HG03558 (cell line): ENCODE data around the gene NALF2.

ENCODE experiments used
- ATAC-seq: cut with Tn5 transposase; IDR thresholded peaks from one replicate; pipeline ENCODE4 v1.9.1; 2021; ENCODE audit warnings: moderate number of reproducible peaks; ENCODE audit not compliant: unreplicated experiment; ENCODE audit errors: extremely low read depth

The NALF2 gene

DNA sequence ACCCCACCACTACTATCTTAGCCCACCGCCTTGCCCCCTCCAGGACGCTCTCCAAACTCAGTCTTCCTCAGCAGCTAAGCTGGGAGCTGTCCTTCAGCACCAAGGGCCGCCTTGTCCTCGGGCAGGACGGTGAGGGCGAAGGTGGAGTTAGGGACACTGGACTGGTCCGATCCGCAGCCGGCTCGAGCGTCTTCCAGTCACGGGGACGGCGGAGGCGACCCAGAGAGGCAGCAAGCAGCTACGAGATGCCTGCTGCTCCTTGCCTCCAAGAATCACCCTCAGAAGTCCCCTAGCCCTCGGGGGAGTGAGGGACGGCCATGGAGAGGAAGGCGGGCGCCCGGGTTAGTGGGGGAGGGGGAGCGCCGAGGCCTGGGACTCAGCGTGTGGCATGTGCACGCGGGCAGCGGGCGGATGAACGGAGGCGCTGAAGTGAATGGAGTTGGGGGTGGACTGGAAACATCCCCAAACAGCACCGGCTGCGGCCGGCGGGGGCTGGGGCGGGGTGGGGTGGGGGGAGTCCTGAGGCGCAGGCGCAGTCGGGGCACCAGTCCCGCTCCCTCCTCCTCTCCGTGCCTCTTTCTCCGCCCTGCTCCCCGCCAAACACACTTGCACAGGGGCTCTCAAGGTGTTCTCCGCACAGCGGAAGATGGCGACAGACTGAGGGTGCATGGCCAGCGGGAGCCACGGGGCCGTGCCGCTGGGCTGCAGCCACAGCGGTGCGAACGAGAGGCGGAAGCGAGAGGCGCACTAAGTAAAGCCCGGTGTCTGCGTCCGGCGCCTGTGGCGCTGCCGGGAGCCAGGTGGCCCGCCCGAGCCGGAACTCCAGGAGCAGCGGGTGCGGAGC is at the start of gene NALF2:
TSS of gene NALF2 (plus strand) at position 545 of the 844 bp plus-strand sequence. CDS start 957 bp downstream, outside the sequence.
- ATAC-seq: no peak

DNA sequence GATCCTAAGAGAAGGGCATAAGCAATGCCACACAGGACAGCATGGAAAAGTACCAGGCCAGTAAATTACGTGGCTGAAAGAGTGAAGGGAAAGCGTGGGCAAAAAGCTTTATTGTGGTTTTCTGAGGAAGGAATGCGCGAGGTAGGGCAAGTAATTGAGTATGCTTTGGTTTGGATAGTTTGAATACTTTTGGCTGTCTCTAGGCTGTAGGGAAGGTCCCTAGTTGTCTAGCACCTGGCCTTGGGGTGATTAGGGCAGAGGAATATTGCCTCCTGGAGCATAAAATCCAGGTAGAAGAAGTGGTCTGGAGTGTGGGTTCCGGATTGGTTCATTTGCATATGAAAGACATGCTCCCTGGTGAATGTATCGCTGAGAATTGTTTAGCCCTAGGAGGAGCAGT is 46.4 kb upstream of the NALF2 start:
- no peak for ATAC-seq

DNA sequence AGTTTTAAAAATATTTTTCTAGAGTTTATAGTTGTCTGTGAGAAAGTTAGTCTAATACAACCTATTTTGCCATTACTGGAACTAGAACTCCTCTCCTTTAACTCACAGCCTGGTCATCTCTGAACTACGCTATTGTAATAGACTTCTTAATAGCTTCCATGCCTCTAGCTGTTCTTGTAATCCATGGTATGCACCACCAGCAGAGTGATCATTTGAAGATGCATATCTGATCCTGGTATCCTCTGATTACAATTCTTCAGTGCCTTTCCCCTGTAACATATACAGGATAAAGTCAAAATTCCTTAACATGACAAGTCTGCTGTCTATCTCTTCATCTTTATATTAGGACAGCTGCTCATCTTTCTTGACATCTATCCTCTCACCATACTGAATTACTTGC is 37.6 kb upstream of the NALF2 start:
- ATAC-seq: no peak

DNA sequence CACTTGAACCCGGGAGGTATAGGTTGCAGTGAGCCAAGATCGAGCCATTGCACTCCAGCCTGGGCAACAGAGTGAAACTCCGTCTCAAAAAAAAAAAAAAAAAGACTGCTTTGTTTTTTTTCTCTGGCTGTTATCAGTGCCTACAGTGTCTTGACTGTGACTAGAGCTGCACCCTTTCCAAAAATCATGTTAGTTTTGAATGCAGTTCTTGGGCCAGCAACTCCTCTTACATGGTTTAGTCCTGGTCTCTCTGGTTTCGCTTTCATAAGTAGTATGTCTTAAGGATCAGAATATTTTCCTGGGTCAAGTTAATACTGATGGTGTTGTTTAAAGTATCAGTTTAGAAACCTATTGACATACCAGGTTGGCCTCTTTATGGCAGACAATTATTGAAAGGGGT is 34.2 kb upstream of the NALF2 start:
- no peak for ATAC-seq

DNA sequence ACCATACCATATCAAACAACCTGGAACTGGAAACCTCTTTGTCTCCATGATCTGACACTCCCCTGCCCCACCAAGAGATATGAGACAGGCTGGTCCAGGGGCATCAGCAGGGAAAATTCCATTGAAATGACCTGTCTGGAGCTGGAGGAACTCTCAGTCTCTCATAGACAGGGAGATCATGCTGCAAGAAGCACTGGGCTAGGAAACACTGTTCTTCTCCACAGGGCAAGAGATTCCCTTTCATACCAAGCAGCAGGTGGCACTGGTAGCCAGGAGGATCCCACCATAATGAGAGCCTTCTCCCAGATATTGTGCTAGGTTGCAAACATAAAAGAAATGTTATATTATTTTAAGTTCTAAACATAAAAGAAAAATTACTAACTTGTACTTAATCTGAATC is 14.5 kb upstream of the NALF2 start:
- ATAC-seq: no peak

DNA sequence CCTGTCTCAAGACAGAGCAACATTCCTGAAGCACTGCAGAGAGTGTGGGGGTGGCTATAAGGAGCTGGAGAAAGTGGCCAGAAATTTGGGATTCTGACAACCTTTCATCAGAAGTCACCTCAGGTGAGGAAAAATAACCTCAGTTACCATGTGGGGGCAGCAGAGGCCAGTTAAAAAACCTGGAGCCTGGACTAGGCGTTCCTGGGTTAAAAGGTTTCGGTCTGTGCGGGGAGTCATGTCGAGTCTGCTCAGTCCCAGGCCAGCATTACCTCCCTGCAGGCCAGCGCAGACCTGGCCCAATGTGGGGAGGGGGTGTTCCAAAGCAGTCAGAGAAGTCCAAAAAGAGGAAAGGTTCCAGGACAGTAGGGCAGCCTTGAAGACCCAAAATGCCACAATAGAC is 10.9 kb upstream of the NALF2 start:
- ATAC-seq: no peak

DNA sequence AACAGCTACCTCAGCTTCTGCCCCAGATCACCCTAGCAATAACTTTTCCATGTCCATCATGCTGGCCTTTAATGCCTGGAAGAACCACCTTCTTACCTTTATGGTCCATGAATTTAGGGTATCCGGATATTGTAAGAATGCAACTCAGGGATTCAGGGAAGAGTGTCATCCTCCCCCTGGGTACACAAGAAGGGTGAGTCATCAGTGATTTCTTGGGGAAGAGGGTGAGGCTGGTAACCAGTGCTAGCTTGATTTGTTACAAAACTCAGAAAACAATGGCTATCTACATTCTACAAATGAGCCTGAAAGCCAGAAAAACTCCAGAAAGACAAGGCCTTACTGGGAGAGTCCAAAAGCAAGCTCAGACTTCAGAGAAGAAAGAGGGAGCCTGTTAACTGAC is 10.4 kb upstream of the NALF2 start:
- ATAC-seq: no peak

DNA sequence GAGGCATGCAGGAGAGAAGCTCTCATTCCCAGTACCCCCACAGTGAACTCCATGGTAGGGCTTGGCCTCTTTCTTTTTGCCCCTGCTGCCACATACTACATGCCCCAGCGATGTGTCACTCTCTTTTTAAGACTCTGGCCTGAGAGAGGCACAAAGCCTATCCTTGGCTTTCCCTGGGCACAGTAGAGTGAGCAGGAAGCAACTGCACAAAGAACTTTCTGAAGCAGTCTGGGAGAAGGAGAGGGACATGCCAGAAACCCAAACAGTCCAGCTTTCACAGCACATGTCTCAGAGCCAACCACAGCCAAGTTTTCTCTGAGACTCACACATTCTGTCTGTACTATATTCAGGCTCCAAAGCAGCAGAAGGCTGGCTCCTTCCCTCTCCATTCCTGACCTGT is 7.9 kb upstream of the NALF2 start:
- no peak for ATAC-seq

DNA sequence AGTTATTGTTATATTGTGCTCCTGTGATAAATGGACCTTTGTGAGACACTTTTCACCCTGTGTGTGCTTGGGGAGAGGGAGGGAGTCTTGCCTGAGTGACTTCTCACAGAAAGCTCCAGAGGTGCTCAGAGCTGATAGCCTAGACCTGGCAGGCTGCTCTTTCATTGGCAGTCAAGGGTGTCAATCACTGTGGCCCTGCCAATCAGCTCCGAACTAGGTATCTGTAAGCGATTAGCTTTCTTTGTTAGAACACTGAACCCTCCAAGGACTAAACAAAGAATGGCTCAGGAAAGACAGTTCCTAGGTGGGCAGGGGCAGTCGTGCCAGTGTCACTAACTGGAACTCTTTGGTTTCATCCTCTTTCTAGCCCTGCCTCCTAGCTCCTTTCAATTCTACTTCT is 2.7 kb upstream of the NALF2 start:
- no peak for ATAC-seq

DNA sequence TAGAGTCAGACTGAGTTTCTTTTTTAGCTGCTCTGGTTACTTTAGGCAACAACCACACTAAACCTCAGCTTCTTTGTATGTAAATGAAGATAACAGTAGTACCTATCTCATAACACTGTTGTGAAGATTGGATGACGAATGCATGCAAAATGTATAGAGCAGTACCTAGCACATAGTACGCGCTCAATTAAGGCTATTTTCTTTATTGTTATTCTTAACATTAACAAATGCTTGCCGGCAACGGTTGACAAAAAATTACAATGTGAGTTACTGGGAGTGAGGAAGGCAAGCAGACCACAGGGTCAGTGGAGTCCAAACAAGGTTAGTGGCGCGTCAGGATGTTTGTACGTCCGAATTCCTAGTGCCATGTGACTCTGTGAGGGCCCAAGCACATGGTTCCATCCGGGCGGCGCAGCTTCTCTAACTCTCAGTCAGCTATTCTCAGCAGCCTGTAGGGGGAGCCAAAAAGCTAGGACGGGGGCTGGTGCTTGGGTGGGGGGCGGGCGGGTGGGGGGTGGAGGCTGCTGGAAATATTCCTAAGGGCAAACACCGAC is 821 bp upstream of the NALF2 start:
- no peak for ATAC-seq

DNA sequence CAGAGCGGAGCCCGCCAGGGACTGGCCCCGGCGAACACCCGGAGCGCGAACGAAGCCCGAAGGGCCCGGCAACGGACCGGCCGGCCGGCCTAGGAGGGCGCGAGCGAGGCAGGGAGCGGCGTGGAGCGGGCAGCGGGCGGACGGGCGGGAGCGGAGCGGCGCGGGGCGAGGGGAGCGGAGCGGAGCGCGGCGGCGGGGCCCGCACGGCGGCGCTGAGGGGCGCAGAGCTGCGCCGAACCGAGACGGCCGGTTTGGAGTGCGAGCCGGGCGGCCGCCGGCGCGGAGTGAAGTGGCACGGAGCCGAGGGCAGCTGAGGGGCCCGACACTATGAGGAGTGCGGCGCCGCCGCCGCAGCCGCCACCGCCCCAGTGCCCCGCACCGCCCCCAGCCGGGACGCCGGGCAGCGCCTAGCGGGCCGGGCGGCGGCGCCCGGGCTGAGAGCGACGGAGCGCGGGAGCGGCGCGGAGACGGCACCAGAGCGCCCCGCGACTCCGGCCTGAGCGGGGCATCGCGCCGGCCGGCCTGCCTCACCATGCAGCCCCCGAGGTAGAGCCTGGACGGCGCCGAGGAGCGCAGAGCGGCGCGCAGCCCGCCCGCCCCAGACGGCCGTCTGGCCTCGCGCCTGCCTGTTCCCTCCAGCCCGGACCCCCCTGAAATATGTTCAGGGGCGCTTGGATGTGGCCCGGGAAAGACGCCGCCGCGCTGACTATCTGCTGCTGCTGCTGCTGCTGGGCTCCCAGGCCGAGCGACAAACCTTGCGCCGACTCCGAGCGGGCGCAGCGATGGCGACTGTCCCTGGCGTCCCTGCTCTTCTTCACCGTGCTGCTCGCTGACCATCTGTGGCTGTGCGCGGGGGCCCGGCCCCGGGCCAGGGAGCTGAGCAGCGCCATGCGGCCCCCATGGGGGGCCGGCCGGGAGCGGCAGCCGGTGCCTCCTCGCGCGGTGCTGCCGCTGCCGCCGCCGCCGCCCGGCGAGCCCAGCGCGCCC is 793 bp downstream of the NALF2 start:
- no peak for ATAC-seq

DNA sequence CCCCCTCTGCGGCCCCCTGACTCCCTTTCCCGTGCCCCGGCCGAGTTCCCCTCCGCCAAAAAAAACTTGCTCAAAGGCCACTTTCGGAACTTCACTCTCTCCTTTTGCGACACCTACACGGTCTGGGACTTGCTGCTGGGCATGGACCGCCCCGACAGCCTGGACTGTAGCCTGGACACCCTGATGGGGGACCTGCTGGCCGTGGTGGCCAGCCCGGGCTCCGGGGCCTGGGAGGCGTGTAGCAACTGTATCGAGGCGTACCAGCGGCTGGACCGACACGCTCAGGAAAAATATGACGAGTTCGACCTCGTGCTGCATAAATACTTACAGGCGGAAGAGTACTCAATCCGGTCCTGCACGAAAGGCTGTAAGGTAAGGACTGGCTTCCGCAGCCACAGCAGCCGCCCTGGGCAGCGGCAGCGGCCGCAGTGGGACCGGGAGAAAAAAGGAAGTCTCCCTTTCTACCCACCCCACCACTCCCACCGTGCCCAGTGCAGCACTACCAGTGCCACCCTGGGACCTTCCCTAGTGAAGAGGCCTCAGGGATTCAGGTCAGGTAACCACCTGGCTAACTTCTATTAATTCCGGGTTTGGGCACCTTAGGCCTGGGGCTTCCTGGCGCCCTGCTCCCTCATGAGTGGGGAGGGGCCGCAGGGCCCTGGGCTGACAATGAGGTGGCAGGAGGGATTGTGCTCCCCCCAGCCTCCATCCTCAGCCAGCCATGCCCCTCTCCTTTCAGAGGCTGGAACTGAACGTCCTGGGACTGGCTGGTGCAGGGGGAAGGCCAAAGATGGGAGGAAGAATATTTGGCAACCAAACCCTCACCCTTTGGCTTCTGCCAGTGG is 1.9 kb downstream of the NALF2 start:
- ATAC-seq: no peak

DNA sequence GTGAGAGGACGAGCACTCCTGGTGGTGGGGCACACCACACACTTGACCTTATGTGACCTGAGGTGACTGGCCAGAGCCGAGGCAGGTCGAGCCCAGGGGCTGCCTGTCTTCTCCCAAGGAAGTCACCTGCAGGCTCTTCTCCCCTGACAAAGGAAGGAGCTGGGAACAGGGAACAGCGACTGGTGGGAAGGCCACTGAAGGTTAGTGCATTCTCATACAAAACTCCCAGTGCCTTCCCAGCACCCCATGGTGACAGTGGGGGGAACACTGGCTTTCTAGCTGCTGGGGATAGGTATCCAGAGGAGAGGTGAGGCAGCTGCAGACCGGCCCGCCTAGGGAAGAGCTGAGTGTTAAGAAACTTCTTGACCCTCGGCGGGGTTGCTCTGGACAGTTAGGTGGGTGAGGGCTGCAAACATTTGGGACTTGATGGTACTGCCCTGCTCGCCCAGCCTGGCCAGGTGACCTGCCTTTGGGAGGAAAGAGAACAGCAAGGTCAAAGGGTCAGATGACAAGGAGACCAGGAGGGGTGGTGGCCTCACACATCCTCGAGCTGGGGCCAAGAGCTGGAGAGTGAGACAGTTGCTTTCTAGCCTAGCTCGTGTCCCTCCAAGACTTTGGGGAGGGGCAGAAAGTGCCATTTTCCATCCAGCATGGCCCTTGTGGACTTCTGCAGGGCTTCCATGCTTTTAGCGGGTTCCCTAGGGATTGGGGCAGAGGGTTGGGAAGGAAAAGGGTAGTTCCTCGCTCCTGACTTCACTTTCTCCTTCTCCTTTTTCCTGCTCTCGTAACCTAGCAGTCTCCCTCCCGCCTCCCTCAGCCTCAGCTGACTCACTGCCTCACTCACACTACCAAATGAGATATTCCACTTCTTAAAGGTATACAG is 2.7 kb downstream of the NALF2 start:
- ATAC-seq: no peak

DNA sequence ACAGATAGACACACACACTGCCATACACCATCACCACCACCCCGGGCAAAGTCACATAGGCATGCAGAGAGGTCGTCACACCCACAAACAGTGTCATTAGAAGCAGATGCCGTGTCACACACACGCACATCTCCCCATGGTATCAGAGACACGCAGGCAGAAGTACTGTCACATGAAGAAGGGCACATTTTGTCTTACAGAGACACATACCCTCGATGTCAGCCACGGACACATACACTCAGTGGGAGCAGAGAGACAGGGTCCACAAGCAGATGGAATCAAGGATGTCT is 3.3 kb downstream of the NALF2 start:
- ATAC-seq: no peak

DNA sequence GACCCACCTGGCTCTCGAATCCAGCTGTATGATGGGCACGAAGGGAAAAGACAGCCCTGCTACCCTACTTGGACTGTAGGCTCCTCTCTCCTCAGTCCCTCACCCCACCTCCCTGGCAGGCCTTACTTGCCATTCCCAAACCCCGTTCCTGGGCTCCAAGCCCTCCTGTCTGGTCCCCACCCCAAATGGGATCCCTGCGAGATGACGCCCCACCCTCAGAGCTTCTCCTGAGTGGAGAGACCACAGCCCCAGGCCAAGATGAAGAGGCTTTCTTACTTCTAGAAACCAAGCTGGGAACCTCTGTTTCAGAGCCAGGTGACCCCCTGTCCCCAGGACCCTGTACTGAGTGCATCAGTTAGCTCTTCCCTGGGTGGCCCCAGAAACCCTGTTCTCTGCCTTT is 4.5 kb downstream of the NALF2 start:
- ATAC-seq: no peak

DNA sequence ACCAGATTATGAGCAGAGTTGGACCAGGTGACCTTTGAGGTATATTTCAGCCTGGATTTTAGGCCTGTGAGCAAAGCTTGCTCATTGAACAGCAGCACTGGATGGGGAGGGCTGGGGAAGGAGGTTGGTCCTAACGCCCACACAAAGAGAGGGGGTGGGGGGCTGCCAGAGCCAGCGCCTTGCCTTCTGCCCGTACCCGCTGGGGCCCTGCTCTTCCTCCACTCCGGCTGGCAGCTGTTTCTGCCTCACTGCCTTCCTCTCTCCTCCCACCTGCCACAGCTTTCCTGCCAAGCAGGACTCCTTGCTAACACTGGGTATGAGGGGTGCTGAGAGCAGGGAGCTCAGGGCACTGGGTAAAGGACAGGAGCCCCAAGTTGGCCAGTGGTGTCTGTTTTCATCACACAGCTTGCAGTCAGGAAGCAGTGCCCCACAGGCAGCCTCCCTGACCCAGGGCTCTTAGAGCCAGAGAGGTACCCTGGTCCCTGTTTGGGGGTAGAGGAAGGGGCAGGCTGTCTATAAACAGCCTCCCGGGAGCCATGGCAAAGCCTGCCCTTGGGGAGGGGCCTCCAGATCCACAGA is 6.1 kb downstream of the NALF2 start:
- no peak for ATAC-seq

DNA sequence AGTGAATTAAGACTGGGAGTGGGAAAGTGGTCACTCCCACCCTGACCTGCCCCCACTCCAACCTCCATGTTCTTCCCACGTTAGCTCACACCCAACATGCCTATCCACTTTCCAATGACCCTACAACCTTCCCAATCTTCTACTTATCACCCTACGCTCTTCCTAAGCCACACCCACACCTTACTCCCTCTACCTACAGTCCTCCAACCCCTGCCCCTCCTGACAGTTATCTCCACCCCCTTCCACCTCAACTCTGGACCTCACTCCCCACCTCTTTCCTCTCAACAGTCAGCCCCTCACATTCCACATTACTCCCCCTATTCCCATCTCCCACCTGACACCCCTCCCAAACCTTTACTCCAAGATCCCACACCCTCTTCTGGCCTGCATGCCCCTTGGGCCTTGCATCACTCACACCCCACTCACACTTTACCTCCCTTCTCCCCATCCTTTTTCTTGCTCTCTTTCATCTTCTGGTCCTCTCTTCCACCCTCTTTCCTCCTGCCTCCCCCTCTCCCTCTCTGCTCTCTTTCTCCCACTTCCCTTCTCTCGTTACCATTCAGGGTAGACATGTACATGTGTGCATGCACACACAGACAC is 6.9 kb downstream of the NALF2 start:
- ATAC-seq: no peak

DNA sequence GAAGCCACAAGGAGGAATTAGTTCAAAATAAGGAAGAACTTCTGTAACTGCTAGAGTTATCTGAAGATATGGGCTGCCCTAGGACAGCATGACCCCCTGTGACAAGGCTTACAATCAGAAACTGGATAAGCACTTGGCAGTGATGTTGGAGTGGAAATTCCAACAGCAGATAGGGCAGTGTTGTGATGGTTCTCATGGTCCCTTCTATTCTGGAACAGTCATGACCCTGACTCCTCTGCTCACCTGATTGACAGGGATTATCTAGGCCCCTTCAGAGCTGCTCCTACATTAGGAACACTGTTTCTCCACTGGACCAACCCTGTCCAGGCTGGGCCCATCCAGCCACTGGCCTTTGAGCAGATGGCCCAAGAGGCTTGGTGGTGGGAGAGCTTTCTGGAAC is 17.9 kb downstream of the NALF2 start:
- ATAC-seq: no peak

DNA sequence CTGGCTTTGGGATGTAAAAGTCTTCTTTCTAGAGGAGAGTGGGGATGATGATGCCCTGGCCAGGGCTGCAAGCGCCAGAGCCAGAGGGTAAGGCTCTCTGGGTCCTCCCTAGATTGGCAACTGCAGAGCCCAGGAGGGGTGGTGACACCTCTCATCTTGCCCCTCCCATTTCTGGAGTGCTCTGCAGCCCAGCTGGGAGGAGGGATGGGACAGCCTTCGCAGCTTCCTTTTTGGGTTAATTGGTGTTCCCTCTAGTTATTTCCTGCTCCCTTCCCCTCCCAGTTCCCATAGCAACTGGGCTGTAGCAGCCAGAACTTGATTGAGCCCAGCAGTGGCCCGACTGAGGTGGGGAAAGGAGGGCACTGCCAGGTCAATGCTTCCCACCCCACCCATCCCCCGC is 19.2 kb downstream of the NALF2 start:
- no peak for ATAC-seq
